DND-41 (cell line): ENCODE results near the gene C1QTNF5.

Source experiments
- ATAC-seq: fragments of 200-7000 bp; cut with Tn5 transposase; 3 replicates; pipeline ENCODE4 v1.9.1; 2021; ENCODE audit warnings: low read depth; ENCODE audit not compliant: insufficient read depth
- DNase-seq: peaks from one replicate; pipeline ENCODE4 v3.0.0-alpha.2; 2020
- H2AFZ ChIP-seq: 2 replicates; pipeline ENCODE4 v1.6.0; 2012; ENCODE audit warnings: low read depth, low read length
- H3K27ac ChIP-seq: 2 replicates; pipeline ENCODE4 v1.5.1; 2012; ENCODE audit warnings: low read length, inconsistent platforms
- H3K27me3 ChIP-seq: fragments of 200-600 bp; sonication (generic); 2 replicates; pipeline ENCODE4 v1.6.0; 2012; ENCODE audit warnings: low read length, mild to moderate bottlenecking, inconsistent platforms; ENCODE audit not compliant: insufficient read depth, poor library complexity
- H3K36me3 ChIP-seq: 2 replicates; pipeline ENCODE4 v1.5.1; 2012; ENCODE audit warnings: low read length, inconsistent platforms; ENCODE audit not compliant: insufficient read depth
- H3K4me1 ChIP-seq: 2 replicates; pipeline ENCODE4 v1.5.1; 2012; ENCODE audit warnings: mild to moderate bottlenecking, low read length; ENCODE audit not compliant: insufficient read depth
- H3K4me2 ChIP-seq: 2 replicates; pipeline ENCODE4 v1.6.0; 2012; ENCODE audit warnings: mild to moderate bottlenecking, moderate library complexity, low read length, inconsistent platforms; ENCODE audit not compliant: insufficient read depth
- H3K4me3 ChIP-seq, 2 experiments: fragments of 200-600 bp in 1 of 2; shearing (Covaris generic) in 1 of 2; 2 replicates each; pipeline ENCODE4 v1.5.1; 2012 to 2016; ENCODE audit warnings: inconsistent platforms in 2 of 2, low read length in 2 of 2, mild to moderate bottlenecking in 2 of 2, low read depth in 1 of 2, moderate library complexity in 1 of 2
- H3K79me2 ChIP-seq: 2 replicates; pipeline ENCODE4 v1.6.0; 2012; ENCODE audit warnings: low read length, inconsistent platforms; ENCODE audit not compliant: insufficient read depth
- H3K9ac ChIP-seq: 2 replicates; pipeline ENCODE4 v1.6.0; 2012; ENCODE audit warnings: low read depth, mild to moderate bottlenecking, inconsistent platforms, low read length, moderate library complexity
- H3K9me3 ChIP-seq: 2 replicates; pipeline ENCODE4 v1.5.1; 2012; ENCODE audit warnings: low read length, moderate library complexity, mild to moderate bottlenecking, inconsistent platforms; ENCODE audit not compliant: insufficient read depth, severe bottlenecking
- H4K20me1 ChIP-seq: 2 replicates; pipeline ENCODE4 v1.6.0; 2012; ENCODE audit warnings: low read length; ENCODE audit not compliant: insufficient read depth
- CTCF ChIP-seq: IDR thresholded peaks from 2 replicates; pipeline ENCODE4 v1.5.1; 2012; ENCODE audit warnings: borderline replicate concordance, low read length, moderate library complexity, mild to moderate bottlenecking; ENCODE audit not compliant: poor library complexity, severe bottlenecking; ENCODE audit errors: extremely low read depth
- EZH2 ChIP-seq: IDR thresholded peaks from 3 replicates; pipeline ENCODE4 v1.6.1; 2012; ENCODE audit warnings: borderline replicate concordance, low read depth, mild to moderate bottlenecking, moderate library complexity, low read length, inconsistent platforms; ENCODE audit not compliant: severe bottlenecking

The C1QTNF5 gene

GRCh38 chr11:119357074-119357473, 16.4 kb upstream of the C1QTNF5 start:
- Histone ChIP-seq H3K9me3 (no peaks in the 10 kb centered on the region), H2AFZ (no peak overlapping the region), H4K20me1 (peaks cover 4% of the 10 kb centered on the region; the same call in 1 of the 2 replicates), H3K4me1 (peaks cover 8% of the 10 kb centered on the region; the same call in 1 of the 2 replicates), H3K4me3 (no peak overlapping the region), H3K9ac (no peak overlapping the region), H3K27me3 (peaks cover 40% of the 10 kb centered on the region), H3K36me3 (no peaks in the 10 kb centered on the region), H3K4me2 (peak overlapping the region; percentile 83), H3K27ac (no peak overlapping the region), H3K79me2 (no peaks in the 10 kb centered on the region)
- peak; percentile 4; the same call in 1 of the 3 replicates for ATAC-seq
- no peak for TF ChIP-seq EZH2
- TF ChIP-seq CTCF: no peak
- DNase-seq: no peak

- peak; percentile 68 for DNase-seq
- Histone ChIP-seq H3K4me3 (peak overlapping the region in 1 of 2 experiments; percentile 57; a peak in 3 of 4 replicates), H3K27me3 (peaks cover 40% of the 10 kb centered on the region), H3K9ac (peak overlapping the region; percentile 52), H3K27ac (no peak overlapping the region; the same call in 1 of the 2 replicates), H4K20me1 (peaks cover 4% of the 10 kb centered on the region; the same call in 1 of the 2 replicates), H3K4me1 (peaks cover 8% of the 10 kb centered on the region; the same call in 1 of the 2 replicates), H3K9me3 (no peaks in the 10 kb centered on the region), H3K79me2 (no peaks in the 10 kb centered on the region), H2AFZ (peak overlapping the region; percentile 85), H3K36me3 (no peaks in the 10 kb centered on the region), H3K4me2 (peak overlapping the region; percentile 83)
- ATAC-seq: peak; percentile 86
- peak; percentile 85 for TF ChIP-seq EZH2
- TF ChIP-seq CTCF: peak; percentile 85
Observed at GRCh38 chr11:119356349-119357031, 15.8 kb upstream of the C1QTNF5 start.

- H3K4me2 ChIP-seq: no peak overlapping the region
- TF ChIP-seq EZH2: no peak
- ATAC-seq (no peak), DNase-seq (no peak)
- no peaks in the 10 kb centered on the region for H3K36me3 ChIP-seq
- peaks cover 8% of the 10 kb centered on the region; the same call in 1 of the 2 replicates for H3K4me1 ChIP-seq
- H3K27ac ChIP-seq: no peak overlapping the region
- H4K20me1 ChIP-seq: peaks cover 4% of the 10 kb centered on the region; the same call in 1 of the 2 replicates
- no peak overlapping the region for H3K9ac ChIP-seq
- no peak overlapping the region for H3K4me3 ChIP-seq
- H3K27me3 ChIP-seq: peaks cover 40% of the 10 kb centered on the region
- H2AFZ ChIP-seq: no peak overlapping the region
- no peaks in the 10 kb centered on the region for H3K79me2 ChIP-seq
- H3K9me3 ChIP-seq: no peaks in the 10 kb centered on the region
Observed at GRCh38 chr11:119355091-119355843, 14.6 kb upstream of the C1QTNF5 start.

- Histone ChIP-seq H3K4me3 (no peak overlapping the region), H3K36me3 (no peaks in the 10 kb centered on the region), H3K79me2 (no peaks in the 10 kb centered on the region), H3K4me2 (no peak overlapping the region), H3K4me1 (peaks cover 8% of the 10 kb centered on the region; the same call in 1 of the 2 replicates), H3K27me3 (peaks cover 30% of the 10 kb centered on the region), H3K9ac (no peak overlapping the region), H2AFZ (no peak overlapping the region), H3K27ac (no peak overlapping the region), H3K9me3 (no peaks in the 10 kb centered on the region), H4K20me1 (peaks cover 4% of the 10 kb centered on the region; the same call in 1 of the 2 replicates)
- DNase-seq: no peak
- TF ChIP-seq CTCF (no peak), EZH2 (no peak)
- ATAC-seq: no peak
Observed at GRCh38 chr11:119352857-119353260, 12.2 kb upstream of the C1QTNF5 start.
